B cell (primary cell): Measurements from ENCODE around the gene LAMA2. TPM values are rescaled to one million over a fixed set of nuclear protein-coding genes. Genes with fewer than 3 reads are reported as not detected.

Experiments used
- ATAC-seq: fragments of 200-7000 bp; cut with Tn5 transposase; one replicate; pipeline ENCODE4 v1.10.0; 2021; ENCODE audit warnings: low read depth, mild to moderate bottlenecking, moderate number of reproducible peaks, moderate library complexity
- CTCF ChIA-PET: fragments of 350-600 bp; sonication (Branson Sonifier 250); formaldehyde crosslinking; loops from one replicate; lab custom pipeline; 2021; ENCODE audit warnings: antibody characterized with exemption, inconsistent platforms; lab: Charles Lee
- POLR2A ChIA-PET: fragments of 350-600 bp; sonication (Branson Sonifier 250); formaldehyde crosslinking; loops from one replicate; lab custom pipeline; 2021; ENCODE audit warnings: antibody characterized with exemption; lab: Charles Lee
- DNase-seq: peaks from one replicate; pipeline ENCODE4 v3.0.0; 2013
- H2AFZ ChIP-seq: 2 replicates; pipeline ENCODE4 v1.6.1; 2012; ENCODE audit warnings: mild to moderate bottlenecking, low read depth, low read length; ENCODE audit not compliant: insufficient read depth, poor library complexity, severe bottlenecking
- H3K27ac ChIP-seq, 2 donors: 1 replicate in 1 of 2; 2 replicates in 1 of 2; pipeline ENCODE4 v1.5.1; 2012 to 2013; ENCODE audit warnings: low read length in 2 of 2, mild to moderate bottlenecking in 2 of 2, moderate library complexity in 1 of 2
- H3K27me3 ChIP-seq, 4 experiments: fragments of 200-600 bp in 1 of 4; sonication (generic) in 1 of 4; replicated peaks in 1 of 4; 1 replicate in 2 of 4; 2 replicates in 2 of 4; pipeline versions ENCODE4 v1.6.1 to v1.7.0; 2013 to 2016; ENCODE audit warnings: low read length in 3 of 4, mild to moderate bottlenecking in 2 of 4, mixed read lengths in 1 of 4, moderate library complexity in 1 of 4; ENCODE audit not compliant: insufficient read depth in 4 of 4, control insufficient read depth in 3 of 4; ENCODE audit errors: control extremely low read depth in 1 of 4
- H3K36me3 ChIP-seq, 2 experiments: replicated peaks in 1 of 2; 1 replicate in 1 of 2; 2 replicates in 1 of 2; pipeline versions ENCODE4 v1.6.1 to v1.7.1; 2013; ENCODE audit warnings: low read length in 1 of 2; ENCODE audit not compliant: insufficient read depth in 2 of 2, control insufficient read depth in 1 of 2; ENCODE audit errors: control extremely low read depth in 1 of 2, extremely low read depth in 1 of 2
- H3K4me1 ChIP-seq, 2 donors: fragments of 200-600 bp in 1 of 2; sonication (generic) in 1 of 2; 1 replicate in 1 of 2; 2 replicates in 1 of 2; pipeline versions ENCODE4 v1.5.1 to v1.6.1; 2013 to 2017; ENCODE audit warnings: low read length in 2 of 2; ENCODE audit not compliant: control insufficient read depth in 2 of 2, insufficient read depth in 2 of 2
- H3K4me2 ChIP-seq: replicated peaks from 2 replicates; pipeline ENCODE3; 2012; ENCODE audit warnings: mild to moderate bottlenecking, low read depth, low read length; ENCODE audit not compliant: poor library complexity, severe bottlenecking
- H3K4me3 ChIP-seq, 5 experiments: fragments of 200-600 bp in 1 of 5; sonication (generic) in 1 of 5; 1 replicate in 3 of 5; 2 replicates in 2 of 5; pipeline versions ENCODE4 v1.5.1 to v1.7.0; 2011 to 2016; ENCODE audit warnings: low read length in 4 of 5, mild to moderate bottlenecking in 4 of 5, low read depth in 2 of 5, control low read depth in 1 of 5, moderate library complexity in 1 of 5; ENCODE audit not compliant: insufficient read depth in 1 of 5; ENCODE audit errors: control extremely low read depth in 1 of 5, extremely low read depth in 1 of 5
- H3K79me2 ChIP-seq: fragments of 200-600 bp; sonication (generic); one replicate; pipeline ENCODE4 v1.6.0; 2016; ENCODE audit warnings: low read length; ENCODE audit not compliant: control insufficient read depth, insufficient read depth
- H3K9ac ChIP-seq: fragments of 200-600 bp; sonication (generic); 2 replicates; pipeline ENCODE4 v1.6.1; 2017; ENCODE audit warnings: mild to moderate bottlenecking, low read length, moderate library complexity
- H3K9me3 ChIP-seq, 3 donors: one replicate each; pipeline versions ENCODE4 v1.6.1 to v1.7.1; 2013; ENCODE audit warnings: low read length in 2 of 3; ENCODE audit not compliant: control insufficient read depth in 2 of 3, insufficient read depth in 1 of 3; ENCODE audit errors: control extremely low read depth in 1 of 3
- H4K20me1 ChIP-seq: 2 replicates; pipeline ENCODE4 v1.6.0; 2012; ENCODE audit warnings: mild to moderate bottlenecking, low read length; ENCODE audit not compliant: insufficient read depth, control insufficient read depth, poor library complexity, severe bottlenecking
- H3K27ac Mint-ChIP-seq: one replicate; pipeline ENCODE4 v1.8.0; 2021; ENCODE audit warnings: mixed read lengths
- H3K27me3 Mint-ChIP-seq: one replicate; pipeline ENCODE4 v1.8.0; 2021; ENCODE audit warnings: mixed read lengths
- H3K4me1 Mint-ChIP-seq: one replicate; pipeline ENCODE4 v1.8.0; 2021; ENCODE audit warnings: mixed read lengths
- H3K4me3 Mint-ChIP-seq: one replicate; pipeline ENCODE4 v1.8.0; 2021; ENCODE audit warnings: mixed read lengths
- H3K9me3 Mint-ChIP-seq: one replicate; pipeline ENCODE4 v1.8.0; 2022; ENCODE audit warnings: mixed read lengths; ENCODE audit not compliant: insufficient read depth
- CTCF ChIP-seq: fragments of 200-600 bp; IDR thresholded peaks from one replicate; pipeline ENCODE4 v1.8.0; 2022; ENCODE audit warnings: antibody characterized with exemption, mild to moderate bottlenecking
- EZH2 ChIP-seq: IDR thresholded peaks from 2 replicates; pipeline ENCODE4 v1.6.1; 2012; ENCODE audit warnings: borderline replicate concordance, low read depth, mild to moderate bottlenecking, moderate library complexity, low read length; ENCODE audit not compliant: insufficient read depth, poor library complexity, severe bottlenecking
- WGBS: methylation state at CpG from one replicate; pipeline ENCODE4 v1.1.5; 2013; ENCODE audit warnings: missing lambda C conversion rate; ENCODE audit not compliant: insufficient coverage; 5-methylcytosine and 5-hydroxymethylcytosine counted together
- intact Hi-C: fragments of 100-400 bp; cut with micrococcal nuclease; formaldehyde crosslinking; loops from one replicate; pipeline ENCODE4 v1.10.0; 2022
- polyA plus RNA-seq: library from polyadenylated mRNA; depleted of rRNA; stranded (reverse); fragments of >200 nt; gene quantifications from 2 replicates; pipeline ENCODE4 v1.2.3, GENCODE V29; 2012
- total RNA-seq, 2 donors: library from RNA; stranded (reverse); fragments of 120-200 nt in 1 of 2; gene quantifications; 1 replicate in 1 of 2; 2 replicates in 1 of 2; pipeline versions ENCODE4 v1.2.3 to v1.2.4, GENCODE V29; 2013 to 2022

The LAMA2 gene
- total and polyA plus RNA-seq, 2 donors (not counting 1 experiment from before 2014, with no cell fraction given): 0.16 TPM; not detected in 1

DNA sequence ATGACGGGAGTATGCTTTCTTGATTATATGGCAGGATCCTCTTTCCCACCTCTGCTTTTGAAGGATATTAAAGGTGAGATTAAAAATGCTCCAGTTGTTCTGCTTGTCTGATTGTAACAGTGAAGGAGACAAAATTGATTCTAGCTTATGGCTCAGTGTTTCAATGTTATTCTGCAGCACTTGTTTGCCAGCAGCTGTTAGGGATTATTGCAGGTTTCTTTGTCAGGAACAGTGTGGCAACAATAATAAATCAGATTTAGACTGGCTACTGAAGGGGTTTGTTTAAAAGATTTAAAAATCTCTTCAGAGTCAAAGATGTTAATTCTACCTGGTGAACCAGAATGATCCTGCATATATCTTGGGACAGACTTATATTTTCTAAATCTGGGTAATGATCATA is 126.9 kb downstream of the LAMA2 start:
- Histone ChIP-seq H3K4me1 (no peaks in the 10 kb centered on the region), H3K79me2 (no peaks in the 10 kb centered on the region), H3K4me2 (no peak overlapping the region), H3K9ac (no peak overlapping the region), H3K9me3 (no peaks in the 10 kb centered on the region), H2AFZ (no peak overlapping the region), H3K36me3 (no peaks in the 10 kb centered on the region), H3K27me3 (no peaks in the 10 kb centered on the region), H3K27ac (no peak overlapping the region), H3K4me3 (no peak overlapping the region), H4K20me1 (no peaks in the 10 kb centered on the region)
- Mint-ChIP-seq H3K4me3 (no peak overlapping the region), H3K27me3 (no peaks in the 10 kb centered on the region), H3K9me3 (no peaks in the 10 kb centered on the region), H3K4me1 (no peaks in the 10 kb centered on the region), H3K27ac (no peak overlapping the region)
- intact Hi-C loops: no loop called here
- 100% methylated on average over 1 of the region's 1 CpG for WGBS
- DNase-seq (no peak), ATAC-seq (no peak)
- no peak for TF ChIP-seq EZH2
- no peak for TF ChIP-seq CTCF
- POLR2A ChIA-PET: no interaction called here
- CTCF ChIA-PET: no interaction called here

DNA sequence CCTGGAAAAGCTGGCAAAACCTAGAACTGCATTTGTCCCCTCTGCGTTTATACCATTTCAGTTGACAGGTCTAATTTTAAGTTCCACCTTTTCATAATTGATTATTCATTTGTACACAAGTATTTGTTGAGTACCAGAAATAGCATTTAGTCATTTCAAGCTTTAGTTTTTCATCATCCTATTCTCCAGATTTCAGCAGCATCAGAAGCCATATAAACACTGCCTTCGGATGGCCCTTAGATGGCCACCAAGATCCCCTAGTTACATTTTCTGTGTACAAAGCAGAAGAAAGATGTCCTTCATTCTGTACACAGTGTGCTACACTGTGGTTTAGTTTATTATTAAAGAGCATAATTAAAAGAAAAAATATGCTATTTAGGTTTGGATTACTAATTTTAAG is 131.4 kb downstream of the LAMA2 start:
- Mint-ChIP-seq H3K4me1 (no peaks in the 10 kb centered on the region), H3K4me3 (no peak overlapping the region), H3K27ac (no peak overlapping the region), H3K27me3 (no peaks in the 10 kb centered on the region), H3K9me3 (peaks cover 4% of the 10 kb centered on the region)
- POLR2A ChIA-PET: no interaction called here
- ATAC-seq (no peak), DNase-seq (no peak)
- Histone ChIP-seq H3K27ac (no peak overlapping the region), H3K9me3 (no peaks in the 10 kb centered on the region), H3K4me2 (no peak overlapping the region), H3K9ac (no peak overlapping the region), H3K27me3 (no peaks in the 10 kb centered on the region), H3K79me2 (no peaks in the 10 kb centered on the region), H3K36me3 (no peaks in the 10 kb centered on the region), H3K4me1 (no peaks in the 10 kb centered on the region), H4K20me1 (no peaks in the 10 kb centered on the region), H3K4me3 (no peak overlapping the region), H2AFZ (no peak overlapping the region)
- CTCF ChIA-PET: no interaction called here
- intact Hi-C loops: no loop called here
- no CpG with 5 or more reads among the region's 2 CpGs for WGBS
- no peak for TF ChIP-seq EZH2
- TF ChIP-seq CTCF: no peak
